Kidney (tissue), 14 donors: Measurements from ENCODE around the gene PLD1. TPM values are rescaled to one million over a fixed set of nuclear protein-coding genes. Genes with fewer than 3 reads are reported as not detected.

Experiments used
- DNase-seq, 5 donors: peaks; one replicate each; pipeline ENCODE4 v3.0.0-alpha.2; 2013 to 2020
- FAIRE-seq: peaks from 2 replicates; lab custom pipeline; 2012; peaks lifted over from hg19 to GRCh38; lab: Jason Lieb, UNC
- H3K27ac ChIP-seq, 2 donors: one replicate each; pipeline ENCODE4 v1.7.0; 2013; ENCODE audit warnings: low read depth in 2 of 2, low read length in 2 of 2, inconsistent platforms in 1 of 2
- H3K27me3 ChIP-seq: one replicate; pipeline ENCODE4 v1.7.1; 2013; ENCODE audit warnings: low read length, inconsistent platforms; ENCODE audit not compliant: control insufficient read depth, insufficient read depth
- H3K36me3 ChIP-seq, 3 donors: one replicate each; pipeline versions ENCODE4 v1.7.0 to v1.7.1; 2013; ENCODE audit warnings: low read length in 3 of 3, control low read depth in 1 of 3, inconsistent platforms in 1 of 3; ENCODE audit not compliant: insufficient read depth in 3 of 3, control insufficient read depth in 2 of 3
- H3K4me1 ChIP-seq, 3 donors: one replicate each; pipeline versions ENCODE4 v1.7.0 to v1.7.1; 2013; ENCODE audit warnings: low read length in 3 of 3, inconsistent platforms in 1 of 3, low read depth in 1 of 3; ENCODE audit not compliant: control insufficient read depth in 2 of 3, insufficient read depth in 2 of 3
- H3K4me3 ChIP-seq, 3 donors: one replicate each; pipeline versions ENCODE4 v1.7.0 to v1.8.1; 2013; ENCODE audit warnings: low read length in 3 of 3, control low read depth in 1 of 3, inconsistent platforms in 1 of 3
- H3K9ac ChIP-seq, 3 donors: one replicate each; pipeline versions ENCODE4 v1.7.0 to v1.7.1; 2013; ENCODE audit warnings: low read length in 3 of 3, control low read depth in 1 of 3, inconsistent platforms in 1 of 3
- H3K9me3 ChIP-seq, 3 donors: one replicate each; pipeline versions ENCODE4 v1.7.0 to v1.7.1; 2013; ENCODE audit warnings: low read length in 3 of 3, control low read depth in 1 of 3, inconsistent platforms in 1 of 3; ENCODE audit not compliant: control insufficient read depth in 2 of 3, insufficient read depth in 1 of 3
- CTCF ChIP-seq: IDR thresholded peaks from 3 replicates; pipeline ENCODE4 v1.5.1; 2012; ENCODE audit warnings: mild to moderate bottlenecking, moderate library complexity, borderline replicate concordance; ENCODE audit not compliant: insufficient read depth; ENCODE audit errors: extremely low read depth
- intact Hi-C: fragments of 100-400 bp; cut with DNase I; formaldehyde crosslinking; loops from one replicate; pipeline ENCODE4 v1.11.1; 2022
- polyA plus RNA-seq: library from polyadenylated mRNA; stranded (reverse); fragments of 350-450 nt; fragmentation: Illumina TruSeq; extraction: RNeasy Lipid Tissue Mini Kit (QIAGEN cat#74804); gene quantifications from one replicate; pipeline ENCODE4 v1.2.3, GENCODE V29; 2014; ENCODE audit warnings: low read depth, low replicate concordance; ENCODE audit not compliant: insufficient read depth
- total RNA-seq: library from RNA; stranded (reverse); fragmentation: NEBNext Ultra II Directional; extraction: Animal tissue kit (Norgen Biotek cat#: 25700); gene quantifications from one replicate; pipeline ENCODE4 v1.2.1, GENCODE V29; 2021
- donor health status: control.
- donor health status: control.
- donor health status: control.
- donor health status: control.
- donor health status: control.
- donor health status: DM: yes; HTN: yes; CAD: no.
- donor health status: Normal renal cell carcinoma (clear cell type).

Gene PLD1
- total and polyA plus RNA-seq, 2 donors from 2014 or later, result 11.2 to 24.3 TPM

GRCh38 chr3:171769461-171769860 lies 40.8 kb downstream of the PLD1 start:
- no peak overlapping the region for H3K27ac ChIP-seq
- H3K27me3 ChIP-seq, result no peaks in the 10 kb centered on the region
- no peak overlapping the region for H3K4me3 ChIP-seq
- DNase-seq, result no peak
- intact Hi-C loops, result no loop called here
- H3K9me3 ChIP-seq, result no peaks in the 10 kb centered on the region
- no peak overlapping the region for H3K9ac ChIP-seq
- peaks cover 0 to 7% (median 4%) of the 10 kb centered on the region in 3 donors for H3K4me1 ChIP-seq
- no peak for FAIRE-seq
- TF ChIP-seq CTCF, result no peak
- H3K36me3 ChIP-seq, result no peaks in the 10 kb centered on the region

- FAIRE-seq, result no peak
- intact Hi-C loops, result no loop called here
- H3K4me1 ChIP-seq, result peaks cover 0 to 7% (median 4%) of the 10 kb centered on the region in 3 donors
- no peak overlapping the region for H3K27ac ChIP-seq
- no peaks in the 10 kb centered on the region for H3K36me3 ChIP-seq
- no peak for DNase-seq
- H3K27me3 ChIP-seq, result no peaks in the 10 kb centered on the region
- no peak for TF ChIP-seq CTCF
- H3K9me3 ChIP-seq, result no peaks in the 10 kb centered on the region
- no peak overlapping the region for H3K4me3 ChIP-seq
- no peak overlapping the region for H3K9ac ChIP-seq
Observed at GRCh38 chr3:171768986-171769385, 41.3 kb downstream of the PLD1 start.

- FAIRE-seq (no peak), DNase-seq (no peak)
- no peak overlapping the region for H3K27ac ChIP-seq
- H3K9ac ChIP-seq, result no peak overlapping the region
- H3K27me3 ChIP-seq, result no peaks in the 10 kb centered on the region
- H3K4me3 ChIP-seq, result no peak overlapping the region
- H3K36me3 ChIP-seq, result no peaks in the 10 kb centered on the region
- peaks cover 0 to 7% (median 4%) of the 10 kb centered on the region in 3 donors for H3K4me1 ChIP-seq
- intact Hi-C loops, result no loop called here
- H3K9me3 ChIP-seq, result no peaks in the 10 kb centered on the region
- TF ChIP-seq CTCF, result no peak
Observed at GRCh38 chr3:171768281-171768900, 41.9 kb downstream of the PLD1 start.

- no peak for TF ChIP-seq CTCF
- no peaks in the 10 kb centered on the region for H3K27me3 ChIP-seq
- no peaks in the 10 kb centered on the region for H3K9me3 ChIP-seq
- no peak overlapping the region for H3K27ac ChIP-seq
- no peak overlapping the region for H3K4me3 ChIP-seq
- no peaks in the 10 kb centered on the region for H3K36me3 ChIP-seq
- no peaks in the 10 kb centered on the region for H3K4me1 ChIP-seq
- DNase-seq (no peak), FAIRE-seq (no peak)
- intact Hi-C loops, result no loop called here
- no peak overlapping the region for H3K9ac ChIP-seq
Observed at GRCh38 chr3:171765511-171765887, 44.8 kb downstream of the PLD1 start.
